ENCODE measurements around the gene PIGR. TPM values are rescaled to one million over a fixed set of nuclear protein-coding genes. Genes with fewer than 3 reads are reported as not detected.

Gene PIGR
- total RNA-seq, 2 experiments from 2014 or later = 0.07 TPM; not detected in 1

DNA sequence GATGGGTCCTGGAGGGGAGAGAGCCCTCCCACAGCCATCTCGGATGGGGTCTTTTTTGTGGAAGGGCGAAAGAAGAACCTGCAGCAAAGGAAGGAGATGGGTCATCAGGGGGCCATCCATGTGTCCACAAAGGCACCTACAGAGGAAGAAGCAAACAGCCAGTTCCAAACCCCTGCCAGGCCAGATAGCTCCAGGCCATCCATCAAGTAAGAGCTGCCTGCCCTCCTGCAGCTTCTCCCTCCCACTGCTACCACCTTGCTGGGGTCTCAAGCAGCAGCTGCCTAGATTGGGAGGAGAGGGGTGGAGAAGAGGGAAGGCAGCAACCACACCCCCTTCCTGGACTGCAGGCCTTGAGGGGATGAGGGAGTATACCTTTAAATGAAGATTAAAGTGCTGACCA lies 19.5 kb upstream of the PIGR start:
- Mint-ChIP-seq H3K27me3 (peaks cover 4% of the 10 kb centered on the region), H3K4me1 (ENCODE audit: low read depth) (peaks cover 35% of the 10 kb centered on the region), H3K9me3 (no peaks in the 10 kb centered on the region), H3K36me3 (ENCODE audit: low read depth) (no peaks in the 10 kb centered on the region), H3K27ac (no peak overlapping the region), H3K4me3 (no peak overlapping the region)
- ATAC-seq (no peak), DNase-seq (no peak)
- CTCF ChIA-PET = interaction anchor here (1.0 to 2.8 kb wide), 3 partner anchors 8 to 34 kb away, joined by 3 to 15 read pairs (median 5); no protein-coding TSS in a partner anchor
- TF ChIP-seq, protein P1, sequence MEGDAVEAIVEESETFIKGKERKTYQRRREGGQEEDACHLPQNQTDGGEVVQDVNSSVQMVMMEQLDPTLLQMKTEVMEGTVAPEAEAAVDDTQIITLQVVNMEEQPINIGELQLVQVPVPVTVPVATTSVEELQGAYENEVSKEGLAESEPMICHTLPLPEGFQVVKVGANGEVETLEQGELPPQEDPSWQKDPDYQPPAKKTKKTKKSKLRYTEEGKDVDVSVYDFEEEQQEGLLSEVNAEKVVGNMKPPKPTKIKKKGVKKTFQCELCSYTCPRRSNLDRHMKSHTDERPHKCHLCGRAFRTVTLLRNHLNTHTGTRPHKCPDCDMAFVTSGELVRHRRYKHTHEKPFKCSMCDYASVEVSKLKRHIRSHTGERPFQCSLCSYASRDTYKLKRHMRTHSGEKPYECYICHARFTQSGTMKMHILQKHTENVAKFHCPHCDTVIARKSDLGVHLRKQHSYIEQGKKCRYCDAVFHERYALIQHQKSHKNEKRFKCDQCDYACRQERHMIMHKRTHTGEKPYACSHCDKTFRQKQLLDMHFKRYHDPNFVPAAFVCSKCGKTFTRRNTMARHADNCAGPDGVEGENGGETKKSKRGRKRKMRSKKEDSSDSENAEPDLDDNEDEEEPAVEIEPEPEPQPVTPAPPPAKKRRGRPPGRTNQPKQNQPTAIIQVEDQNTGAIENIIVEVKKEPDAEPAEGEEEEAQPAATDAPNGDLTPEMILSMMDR (IDR thresholded peaks at IDR 0.05) = no peak
- POLR2A ChIA-PET = no interaction called here
- intact Hi-C loops (cut with micrococcal nuclease) = no loop called here

DNA sequence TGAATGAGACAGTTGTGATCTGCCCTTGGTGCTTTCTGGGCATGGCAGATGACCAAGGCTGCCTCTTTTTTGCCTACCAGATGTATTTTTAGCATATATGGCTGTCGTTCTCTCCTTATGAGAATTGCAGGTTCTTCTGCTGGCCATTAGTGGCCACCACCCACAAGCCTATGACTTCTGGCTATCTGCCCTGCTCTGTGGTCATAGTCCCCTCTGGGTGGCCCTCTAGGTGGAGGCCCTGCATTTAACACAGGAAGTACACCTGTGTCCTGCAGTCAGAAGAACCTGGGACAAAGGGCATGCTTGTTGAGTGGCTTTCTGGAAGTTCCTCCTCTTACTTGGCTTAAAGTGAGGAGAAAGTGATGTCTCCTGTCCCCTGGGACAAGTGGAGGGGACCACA lies 17.5 kb upstream of the PIGR start:
- H3K9me3 Mint-ChIP-seq = no peaks in the 10 kb centered on the region
- no peak overlapping the region for H3K27ac Mint-ChIP-seq
- H3K36me3 Mint-ChIP-seq (ENCODE audit: low read depth) = no peaks in the 10 kb centered on the region
- DNase-seq (no peak), ATAC-seq (no peak)
- TF ChIP-seq, protein P1 (IDR thresholded peaks at IDR 0.05) = no peak
- CTCF ChIA-PET = interaction anchor here (0.9 to 1.4 kb wide), 4 partner anchors 12 to 98 kb away, joined by 3 to 4 read pairs (median 3); partner anchors contain the start of gene IL20
- POLR2A ChIA-PET = no interaction called here
- H3K4me1 Mint-ChIP-seq (ENCODE audit: low read depth) = peaks cover 35% of the 10 kb centered on the region
- no peaks in the 10 kb centered on the region for H3K27me3 Mint-ChIP-seq
- H3K4me3 Mint-ChIP-seq = no peak overlapping the region
- intact Hi-C loops (cut with micrococcal nuclease) = no loop called here

DNA sequence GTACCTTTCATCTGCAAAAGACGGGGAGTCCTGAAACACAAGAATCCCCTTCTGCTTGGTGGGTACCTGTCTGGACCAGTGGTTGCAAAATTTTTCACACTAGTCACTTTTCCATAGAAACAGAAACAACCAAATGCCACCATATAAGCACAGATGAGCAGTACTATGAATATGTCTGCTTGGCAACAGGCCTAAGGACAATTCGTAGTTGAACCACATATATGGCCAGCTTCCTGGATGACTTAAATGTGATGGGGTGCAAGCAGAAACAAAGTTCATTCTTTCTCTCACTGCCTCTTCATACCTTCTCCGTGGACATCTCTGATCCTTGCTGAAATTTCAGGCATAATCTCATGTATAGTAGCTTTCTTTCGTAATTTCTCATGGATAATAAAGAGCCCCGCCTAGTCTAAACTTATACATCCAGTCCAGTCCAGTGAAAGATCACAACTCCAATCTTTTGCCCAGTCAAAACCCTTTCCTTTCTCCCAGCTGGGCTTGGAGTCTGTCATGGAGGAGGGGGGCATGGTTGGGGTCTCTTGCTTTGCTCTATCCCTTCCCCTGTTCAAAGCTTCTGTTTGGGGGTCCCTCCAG lies 16.9 kb upstream of the PIGR start:
- no peak for DNase-seq
- H3K4me3 Mint-ChIP-seq = no peak overlapping the region
- ATAC-seq = no peak
- CTCF ChIA-PET = interaction anchor here (1.1 to 1.4 kb wide), 3 partner anchors 11 to 98 kb away, joined by 3 to 4 read pairs (median 3); partner anchors contain the start of gene IL20
- TF ChIP-seq, protein P1 (IDR thresholded peaks at IDR 0.05) = no peak
- intact Hi-C loops (cut with micrococcal nuclease) = no loop called here
- no peaks in the 10 kb centered on the region for H3K36me3 Mint-ChIP-seq (ENCODE audit: low read depth)
- H3K9me3 Mint-ChIP-seq = no peaks in the 10 kb centered on the region
- H3K27me3 Mint-ChIP-seq = no peaks in the 10 kb centered on the region
- H3K27ac Mint-ChIP-seq = no peak overlapping the region
- peaks cover 32% of the 10 kb centered on the region for H3K4me1 Mint-ChIP-seq (ENCODE audit: low read depth)
- POLR2A ChIA-PET = no interaction called here

DNA sequence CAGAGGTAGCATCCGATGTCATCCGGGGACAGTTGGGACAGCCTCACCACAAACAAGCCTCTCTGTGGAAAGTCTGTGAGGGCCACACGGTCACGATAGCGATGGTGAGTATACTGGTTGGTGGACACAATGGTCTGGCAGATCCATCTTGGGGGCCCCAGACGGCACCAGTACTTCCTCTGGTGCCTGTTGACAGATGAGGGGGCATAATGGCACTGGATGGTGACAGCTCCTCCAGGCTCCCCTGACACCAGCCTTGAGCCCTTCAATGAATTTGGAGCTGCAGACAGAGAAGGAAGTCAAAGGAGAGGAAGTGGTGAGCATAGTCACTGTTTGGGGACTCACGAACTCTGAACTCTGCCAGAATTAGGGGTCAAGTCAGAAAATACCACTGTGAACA lies 16.0 kb upstream of the PIGR start:
- Mint-ChIP-seq H3K27me3 (no peaks in the 10 kb centered on the region), H3K9me3 (no peaks in the 10 kb centered on the region), H3K27ac (no peak overlapping the region), H3K36me3 (ENCODE audit: low read depth) (no peaks in the 10 kb centered on the region), H3K4me1 (ENCODE audit: low read depth) (peaks cover 23% of the 10 kb centered on the region), H3K4me3 (no peak overlapping the region)
- POLR2A ChIA-PET = no interaction called here
- no peak for DNase-seq
- TF ChIP-seq, protein P1 (IDR thresholded peaks at IDR 0.05) = no peak
- CTCF ChIA-PET = interaction anchor here (2.0 kb wide), 1 partner anchor 19 kb away, joined by 5 read pairs; no protein-coding TSS in a partner anchor
- intact Hi-C loops (cut with micrococcal nuclease) = no loop called here
- ATAC-seq = no peak

DNA sequence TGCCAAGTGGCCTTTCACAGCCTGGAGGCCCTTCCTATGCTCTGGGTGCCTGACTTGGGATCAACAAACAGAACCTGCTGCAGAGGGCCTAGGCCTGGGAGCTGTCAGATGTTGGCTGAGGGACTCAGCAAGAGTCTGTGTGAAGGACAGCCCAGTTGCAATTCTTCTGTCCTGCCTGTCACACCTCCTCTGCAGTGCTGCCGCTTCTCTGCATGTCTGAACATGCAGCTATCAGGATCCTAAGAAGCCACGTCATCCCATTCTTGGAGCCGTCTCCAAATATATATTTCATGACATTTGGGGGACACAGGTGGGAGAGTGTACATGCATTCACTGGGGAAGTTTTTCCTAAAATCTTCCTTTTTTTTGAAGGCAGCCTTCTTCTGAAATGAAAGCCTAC lies 15.4 kb upstream of the PIGR start:
- Mint-ChIP-seq H3K9me3 (no peaks in the 10 kb centered on the region), H3K4me1 (ENCODE audit: low read depth) (peaks cover 17% of the 10 kb centered on the region), H3K4me3 (no peak overlapping the region), H3K27ac (no peak overlapping the region), H3K27me3 (no peaks in the 10 kb centered on the region), H3K36me3 (ENCODE audit: low read depth) (no peaks in the 10 kb centered on the region)
- TF ChIP-seq, protein P1 (IDR thresholded peaks at IDR 0.05) = no peak
- CTCF ChIA-PET = interaction anchor here (1.1 to 2.1 kb wide), 4 partner anchors 11 to 88 kb away, joined by 4 to 6 read pairs (median 5); no protein-coding TSS in a partner anchor
- POLR2A ChIA-PET = no interaction called here
- intact Hi-C loops (cut with micrococcal nuclease) = no loop called here
- DNase-seq (no peak), ATAC-seq (no peak)

Measured in activated CD8-positive, alpha-beta T cell treated with anti-CD3 and anti-CD28 coated beads for 36 hours (primary cell).